ENCODE measurements around the gene OR8B4.
"Not testable (repeated sequence)": the region's sequence is repeated elsewhere in the genome, so short reads cannot be mapped to it uniquely, and the experiment has no call there.

OR8B4 gene

DNA sequence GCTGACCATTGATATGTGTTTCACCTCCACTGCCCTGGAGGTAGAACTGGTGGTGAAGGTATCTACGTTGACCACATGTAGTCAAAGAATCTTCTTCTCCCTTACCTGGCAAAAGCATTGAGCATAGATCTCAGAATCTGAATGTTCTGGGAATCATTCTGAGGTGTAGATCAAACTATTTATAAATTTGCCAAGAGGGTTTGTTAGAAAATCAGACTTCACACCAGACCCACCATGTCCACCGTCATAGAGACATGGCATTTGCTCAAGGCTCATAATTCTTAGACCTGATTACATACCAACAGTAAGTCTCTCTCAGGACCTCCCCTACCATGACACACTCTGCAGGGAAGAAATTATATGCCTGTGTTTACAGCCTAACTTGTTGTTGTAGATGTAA, 40.3 kb downstream of the OR8B4 start, which contains the start of gene OR8B2:
Gene OR8B2, minus strand, starts transcription at position 101 of the 400 bp plus-strand sequence. CDS start 1,156 bp downstream, outside the sequence.
- TF ChIP-seq, protein P1, sequence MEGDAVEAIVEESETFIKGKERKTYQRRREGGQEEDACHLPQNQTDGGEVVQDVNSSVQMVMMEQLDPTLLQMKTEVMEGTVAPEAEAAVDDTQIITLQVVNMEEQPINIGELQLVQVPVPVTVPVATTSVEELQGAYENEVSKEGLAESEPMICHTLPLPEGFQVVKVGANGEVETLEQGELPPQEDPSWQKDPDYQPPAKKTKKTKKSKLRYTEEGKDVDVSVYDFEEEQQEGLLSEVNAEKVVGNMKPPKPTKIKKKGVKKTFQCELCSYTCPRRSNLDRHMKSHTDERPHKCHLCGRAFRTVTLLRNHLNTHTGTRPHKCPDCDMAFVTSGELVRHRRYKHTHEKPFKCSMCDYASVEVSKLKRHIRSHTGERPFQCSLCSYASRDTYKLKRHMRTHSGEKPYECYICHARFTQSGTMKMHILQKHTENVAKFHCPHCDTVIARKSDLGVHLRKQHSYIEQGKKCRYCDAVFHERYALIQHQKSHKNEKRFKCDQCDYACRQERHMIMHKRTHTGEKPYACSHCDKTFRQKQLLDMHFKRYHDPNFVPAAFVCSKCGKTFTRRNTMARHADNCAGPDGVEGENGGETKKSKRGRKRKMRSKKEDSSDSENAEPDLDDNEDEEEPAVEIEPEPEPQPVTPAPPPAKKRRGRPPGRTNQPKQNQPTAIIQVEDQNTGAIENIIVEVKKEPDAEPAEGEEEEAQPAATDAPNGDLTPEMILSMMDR (IDR thresholded peaks at IDR 0.05; ENCODE audit: insufficient read depth, missing control alignments) = no peak
- FAIRE-seq (no peak), DNase-seq (ENCODE audit: insufficient read length, low spot score) (no peak)

DNA sequence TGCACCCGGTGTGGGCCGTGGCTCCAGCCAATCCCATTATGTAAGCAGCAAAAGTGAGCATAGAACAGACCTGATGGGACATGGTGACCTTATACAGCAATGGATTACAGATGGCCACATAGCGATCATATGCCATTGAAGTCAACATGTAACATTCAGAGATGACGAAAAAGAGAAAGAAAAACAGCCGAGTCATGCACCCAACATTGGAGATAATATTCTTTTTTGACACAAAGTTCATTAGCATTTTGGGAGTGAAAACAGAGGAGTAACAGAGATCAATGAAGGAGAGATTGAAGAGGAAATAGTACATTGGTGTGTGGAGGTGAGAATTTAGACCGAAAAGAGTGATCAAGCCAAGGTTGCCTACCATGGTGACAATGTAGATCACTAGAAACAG, 41.8 kb downstream of the OR8B4 start:
- not testable (repeated sequence) for FAIRE-seq; DNase-seq (ENCODE audit: insufficient read length, low spot score)

DNA sequence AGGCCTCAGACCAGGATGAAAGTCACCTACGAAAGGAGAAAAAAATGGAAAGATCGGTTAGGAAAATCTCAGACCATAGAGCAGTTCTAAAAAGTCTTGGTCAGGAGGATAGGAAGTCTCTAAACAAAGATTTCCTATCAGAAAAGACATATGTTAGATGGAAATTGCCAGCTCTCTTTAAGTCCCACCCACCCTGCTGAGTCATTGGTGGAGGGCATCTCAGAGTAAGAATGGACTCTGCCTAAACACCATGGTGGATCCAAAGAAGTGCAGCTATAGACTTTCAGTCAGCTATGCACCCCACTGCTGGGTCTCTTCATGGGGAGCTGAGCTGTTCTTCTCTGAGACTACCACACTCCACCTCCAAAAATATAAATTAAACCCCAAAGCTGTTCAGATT, 44.1 kb downstream of the OR8B4 start:
- DNase-seq (ENCODE audit: insufficient read length, low spot score) (no peak), FAIRE-seq (no peak)
- TF ChIP-seq, protein P1 (IDR thresholded peaks at IDR 0.05; ENCODE audit: insufficient read depth, missing control alignments) = no peak

DNA sequence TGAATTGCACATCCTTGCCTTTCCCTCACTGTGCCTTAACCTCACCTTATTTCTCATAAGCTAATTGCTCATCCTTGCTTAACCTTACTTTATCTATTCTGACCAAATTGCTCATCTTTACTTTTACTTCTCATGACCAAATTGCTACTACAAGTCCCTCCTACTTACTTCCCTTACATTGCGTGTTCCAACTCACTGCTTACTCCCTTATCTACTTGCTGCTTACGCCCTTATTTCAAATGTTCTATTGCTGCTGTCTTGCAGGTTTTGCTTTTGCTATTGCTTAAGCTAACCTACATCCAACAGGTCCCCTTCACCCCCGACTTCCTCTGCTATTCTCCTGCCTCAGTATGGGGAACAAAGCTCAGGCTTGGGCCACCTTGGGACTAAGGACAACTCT, 48.4 kb downstream of the OR8B4 start:
- TF ChIP-seq, protein P1 (IDR thresholded peaks at IDR 0.05; ENCODE audit: insufficient read depth, missing control alignments) = no peak
- no peak for FAIRE-seq
- DNase-seq (ENCODE audit: insufficient read length, low spot score) = no peak

Data from D721Med (cell line).